Stimulated activated CD4-positive, alpha-beta T cell treated with anti-CD3 and anti-CD28 coated beads, Interleukin-2, amount 100 ng/mL, for 4 hours (primary cell): ENCODE measurements around the gene RNF130.
A peak's percentile ranks its signal among the peaks of the same experiment; 100 is the strongest.

Source experiments
- DNase-seq: peaks from one replicate; pipeline ENCODE4 v3.0.0-alpha.2; 2020; ENCODE audit warnings: low read depth

The RNF130 gene

GRCh38 chr5:180084638-180085561 lies 13.3 kb upstream of the RNF130 start:
- no peak for DNase-seq

- DNase-seq: no peak
Measured at GRCh38 chr5:180083529-180084060, 12.0 kb upstream of the RNF130 start.

- DNase-seq: no peak
Measured at GRCh38 chr5:180082633-180083420, 11.3 kb upstream of the RNF130 start.

DNA sequence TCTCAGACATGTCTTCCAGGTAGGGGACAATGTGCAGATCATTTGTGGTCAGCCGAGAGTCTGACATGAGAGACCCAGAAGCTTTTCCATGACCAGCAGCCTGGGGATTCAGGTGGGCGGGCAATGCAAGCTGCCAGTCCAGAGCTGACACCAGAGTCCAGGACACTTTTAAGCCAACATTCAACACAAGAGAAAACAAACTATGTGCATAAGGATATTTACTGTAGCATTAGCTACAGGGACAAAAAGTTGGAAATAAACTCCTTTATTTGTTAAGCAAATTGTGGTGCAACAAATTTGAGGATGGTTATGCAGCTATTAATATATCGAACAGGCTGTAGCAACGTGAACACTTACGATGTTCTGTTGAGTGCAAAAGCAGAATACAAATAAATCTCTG lies 9.9 kb upstream of the RNF130 start:
- no peak for DNase-seq

GRCh38 chr5:180080486-180081280 lies 9.1 kb upstream of the RNF130 start:
- DNase-seq: peak; percentile 32

GRCh38 chr5:180079702-180080466 lies 8.3 kb upstream of the RNF130 start:
- no peak for DNase-seq

GRCh38 chr5:180078348-180078747 lies 6.8 kb upstream of the RNF130 start:
- DNase-seq: no peak

DNA sequence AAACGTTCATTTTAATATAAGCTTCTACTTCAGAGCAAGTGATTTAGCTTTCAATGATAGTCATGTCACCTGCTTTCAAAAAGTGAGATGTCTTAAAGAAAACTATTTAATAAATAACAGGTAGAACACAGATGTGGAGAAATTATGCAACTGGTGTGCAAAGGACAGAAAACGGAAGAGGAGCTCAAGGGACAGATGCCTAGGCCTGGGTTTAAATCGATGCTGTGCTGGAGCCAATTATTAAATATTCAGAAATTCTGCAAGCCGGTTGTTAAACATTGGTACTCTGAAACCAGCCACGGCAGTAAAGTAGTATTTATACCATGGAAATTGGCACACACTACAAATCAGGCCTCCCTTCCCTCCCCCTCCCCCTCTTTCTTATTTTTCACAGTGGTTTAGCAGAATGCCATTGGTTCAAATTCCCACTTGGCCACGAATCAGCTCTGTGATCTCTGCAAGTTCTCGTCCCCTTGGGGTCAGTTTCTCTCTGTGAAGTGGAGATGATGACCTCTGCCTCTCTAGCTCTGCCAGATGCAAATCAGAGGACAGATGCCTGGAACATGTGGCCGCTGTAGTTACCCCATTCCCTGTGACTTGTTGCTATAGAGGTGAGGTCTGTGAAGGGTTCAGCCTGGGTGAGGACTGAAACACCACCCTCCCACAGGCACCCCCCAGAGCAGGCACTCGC lies 6.2 kb upstream of the RNF130 start:
- DNase-seq: no peak

GRCh38 chr5:180075703-180076102 lies 4.1 kb upstream of the RNF130 start:
- DNase-seq: no peak

DNA sequence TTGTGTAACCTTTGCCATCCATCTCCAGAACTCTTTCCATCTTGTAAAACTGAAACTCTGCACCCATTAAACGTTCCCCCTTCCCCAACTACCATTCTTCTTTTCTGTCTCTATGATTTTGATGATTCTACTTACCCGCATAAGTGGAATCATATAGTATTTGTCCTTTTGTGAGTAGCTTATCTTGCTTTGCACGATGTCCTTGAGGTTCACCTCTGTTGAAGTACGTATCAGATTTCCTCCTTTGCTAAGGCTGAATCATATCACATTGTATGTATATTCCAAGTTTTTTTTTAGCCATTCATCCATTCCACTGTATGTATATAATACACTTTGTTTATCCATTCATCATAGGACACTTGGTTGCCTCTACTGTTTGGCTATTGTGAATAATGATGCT lies 2.9 kb upstream of the RNF130 start:
- no peak for DNase-seq

GRCh38 chr5:180072556-180072955 lies 997 bp upstream of the RNF130 start:
- no peak for DNase-seq

GRCh38 chr5:180072256-180072548 lies 643 bp upstream of the RNF130 start:
- no peak for DNase-seq

DNA sequence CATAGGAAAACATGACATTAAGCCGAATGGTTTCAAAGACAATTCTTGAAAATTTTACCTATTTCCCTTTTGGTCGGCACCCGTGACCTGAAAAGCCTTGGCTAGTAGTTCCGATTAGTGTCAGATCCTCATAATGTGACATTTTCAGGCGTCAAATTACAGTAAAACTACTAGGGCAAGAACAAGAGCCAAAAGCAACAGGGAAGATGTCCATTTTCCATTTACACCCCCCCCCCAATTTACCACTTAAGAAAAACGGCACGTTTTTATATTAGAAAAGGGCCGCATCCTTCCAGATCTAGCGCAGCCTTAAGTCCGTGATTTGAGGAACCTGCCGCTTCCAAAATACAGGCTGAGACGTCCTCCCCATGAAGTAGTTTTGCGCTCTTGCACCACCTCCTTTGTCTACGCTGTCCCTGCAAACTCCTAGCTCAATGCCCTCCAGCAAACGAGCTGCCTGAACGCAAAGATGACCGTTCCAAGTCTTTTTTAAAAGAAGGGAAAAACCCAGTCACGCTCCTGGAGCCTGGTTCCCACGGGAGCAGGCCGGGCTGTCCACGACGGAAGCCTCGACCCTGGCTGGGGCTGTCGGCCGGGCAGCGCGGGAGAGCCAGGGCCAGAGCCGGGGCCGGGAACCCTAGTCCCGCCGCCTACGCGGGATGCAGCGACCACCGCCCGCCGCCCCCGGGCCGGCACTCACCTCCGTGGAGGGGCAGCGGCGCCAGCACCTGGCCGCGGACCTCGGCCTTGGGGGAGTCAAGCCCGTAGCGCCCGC lies 616 bp downstream of the RNF130 start:
- DNase-seq: no peak

DNA sequence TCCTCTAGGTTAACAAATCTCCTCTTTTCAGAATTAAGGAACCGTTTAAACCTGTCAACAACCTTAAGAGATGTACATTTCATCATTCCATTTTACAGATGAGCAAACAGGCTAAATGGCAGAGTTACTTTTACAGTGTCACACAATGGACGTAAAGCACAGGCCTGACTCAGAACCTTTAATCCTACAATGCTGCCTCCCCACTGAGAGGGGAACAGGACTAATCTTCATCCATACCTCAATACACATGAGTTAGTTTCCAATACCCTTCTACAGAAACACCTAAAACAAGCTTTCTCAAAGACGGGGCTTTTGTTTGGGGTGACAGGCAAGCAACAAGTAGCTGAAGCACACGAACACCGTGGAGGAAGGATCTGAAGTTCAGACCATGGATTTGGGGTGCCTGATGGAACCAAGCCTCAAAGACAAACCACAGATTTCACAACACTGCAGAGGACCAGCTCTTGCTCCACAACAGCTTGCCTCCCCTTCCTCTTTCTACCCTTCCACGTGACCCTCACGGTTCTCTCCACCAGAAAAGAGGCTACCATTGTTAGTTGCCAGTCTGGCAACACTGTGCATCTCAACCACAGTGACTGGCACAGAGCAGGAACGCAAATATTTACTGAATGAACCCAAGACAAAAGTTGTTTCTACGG lies 1.8 kb downstream of the RNF130 start:
- DNase-seq: no peak

GRCh38 chr5:180068519-180069090 lies 3.0 kb downstream of the RNF130 start:
- no peak for DNase-seq

DNA sequence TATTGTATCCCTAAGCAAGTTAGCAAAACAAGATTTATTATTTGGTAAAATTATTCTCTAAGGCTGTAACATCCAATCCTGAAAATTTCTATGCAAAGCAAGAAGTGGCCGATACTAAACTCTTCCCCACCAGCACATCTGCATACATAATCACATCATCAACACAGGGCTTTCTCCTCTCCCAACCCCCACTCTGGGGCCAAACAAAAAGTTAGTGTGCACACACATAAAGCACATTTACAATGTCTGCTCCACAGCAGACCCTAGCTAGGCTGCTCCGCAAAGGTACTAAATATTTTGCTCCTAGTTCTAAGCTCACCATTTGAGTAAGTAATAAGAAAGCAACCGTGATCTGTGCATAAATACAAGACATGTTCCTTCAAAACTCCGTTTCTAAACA lies 3.6 kb downstream of the RNF130 start:
- no peak for DNase-seq

DNA sequence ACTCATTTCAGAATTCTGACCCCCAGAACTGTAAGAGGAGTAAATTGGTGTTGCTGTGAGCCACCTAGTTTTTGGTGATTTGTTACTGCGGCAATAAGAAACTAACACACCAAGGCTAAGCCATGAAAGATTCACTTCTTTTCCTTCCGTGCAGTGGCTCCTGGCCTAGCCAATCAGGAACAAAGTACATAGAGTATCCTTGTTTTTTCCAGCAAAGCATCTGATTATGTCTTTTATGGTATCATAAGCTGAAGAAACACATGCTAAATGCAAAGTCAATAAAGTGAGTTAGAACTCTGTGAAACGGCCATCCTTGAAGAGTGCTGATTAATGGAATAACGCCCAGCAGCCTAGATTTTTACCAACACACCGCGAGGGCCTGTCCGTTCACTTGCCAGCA lies 11.4 kb downstream of the RNF130 start:
- no peak for DNase-seq

DNA sequence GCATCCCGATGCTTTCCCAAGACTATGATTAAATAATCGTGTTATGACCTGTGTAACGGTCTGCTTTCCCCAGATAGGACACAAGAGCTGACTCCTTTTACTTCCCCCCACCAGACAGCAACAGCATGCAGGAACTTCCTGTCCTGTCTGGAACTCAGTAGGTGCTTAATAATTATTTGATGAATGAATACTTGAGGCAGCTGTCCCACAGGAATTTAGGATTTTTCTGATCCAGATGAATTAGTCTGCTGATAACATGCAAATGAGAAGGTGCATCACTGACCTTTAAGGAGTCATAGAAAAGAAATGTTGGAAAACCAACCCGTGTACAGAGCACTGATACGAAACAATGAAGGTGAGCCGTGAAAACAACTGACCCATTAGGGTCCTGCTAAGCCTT lies 12.2 kb downstream of the RNF130 start:
- DNase-seq: no peak

- DNase-seq: no peak
Measured at GRCh38 chr5:180056153-180056552, 15.4 kb downstream of the RNF130 start.
